ENCODE measurements around the gene TRPV3.

- TF ChIP-seq, protein P1, sequence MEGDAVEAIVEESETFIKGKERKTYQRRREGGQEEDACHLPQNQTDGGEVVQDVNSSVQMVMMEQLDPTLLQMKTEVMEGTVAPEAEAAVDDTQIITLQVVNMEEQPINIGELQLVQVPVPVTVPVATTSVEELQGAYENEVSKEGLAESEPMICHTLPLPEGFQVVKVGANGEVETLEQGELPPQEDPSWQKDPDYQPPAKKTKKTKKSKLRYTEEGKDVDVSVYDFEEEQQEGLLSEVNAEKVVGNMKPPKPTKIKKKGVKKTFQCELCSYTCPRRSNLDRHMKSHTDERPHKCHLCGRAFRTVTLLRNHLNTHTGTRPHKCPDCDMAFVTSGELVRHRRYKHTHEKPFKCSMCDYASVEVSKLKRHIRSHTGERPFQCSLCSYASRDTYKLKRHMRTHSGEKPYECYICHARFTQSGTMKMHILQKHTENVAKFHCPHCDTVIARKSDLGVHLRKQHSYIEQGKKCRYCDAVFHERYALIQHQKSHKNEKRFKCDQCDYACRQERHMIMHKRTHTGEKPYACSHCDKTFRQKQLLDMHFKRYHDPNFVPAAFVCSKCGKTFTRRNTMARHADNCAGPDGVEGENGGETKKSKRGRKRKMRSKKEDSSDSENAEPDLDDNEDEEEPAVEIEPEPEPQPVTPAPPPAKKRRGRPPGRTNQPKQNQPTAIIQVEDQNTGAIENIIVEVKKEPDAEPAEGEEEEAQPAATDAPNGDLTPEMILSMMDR (optimal IDR thresholded peaks at IDR 0.05 in 1 of 3, IDR thresholded peaks at IDR 0.05 in 1 of 3, conservative IDR thresholded peaks at IDR 0.05 in 1 of 3; ENCODE audit: extremely low read depth in 1 of 3, insufficient read depth in 2 of 3, low read length in 3 of 3) = no peak
- no peak for TF ChIP-seq EZH2 (IDR thresholded peaks at IDR 0.05; ENCODE audit: low read length)
Measured at GRCh38 chr17:3526971-3527370, 30.6 kb downstream of the TRPV3 start.

Data from keratinocyte (primary cell).